GM12864 (cell line): ENCODE results near the gene MIER2.

Experiments
- DNase-seq: peaks from one replicate; pipeline ENCODE4 v3.0.0-alpha.2; 2011; ENCODE audit warnings: low read depth
- H3K4me3 ChIP-seq: 2 replicates; pipeline ENCODE4 v1.5.1; 2011; ENCODE audit warnings: mild to moderate bottlenecking, low read depth, low read length, control low read depth
- TF ChIP-seq, protein P1 (sequence below): IDR thresholded peaks from 2 replicates; pipeline ENCODE4 v1.5.1; 2011; ENCODE audit warnings: low read depth, mild to moderate bottlenecking, moderate library complexity, low read length, control low read depth, inconsistent platforms; ENCODE audit errors: missing control alignments

MIER2 gene

GRCh38 chr19:281156-281853, 63.3 kb downstream of the MIER2 start:
- TF ChIP-seq, protein P1, sequence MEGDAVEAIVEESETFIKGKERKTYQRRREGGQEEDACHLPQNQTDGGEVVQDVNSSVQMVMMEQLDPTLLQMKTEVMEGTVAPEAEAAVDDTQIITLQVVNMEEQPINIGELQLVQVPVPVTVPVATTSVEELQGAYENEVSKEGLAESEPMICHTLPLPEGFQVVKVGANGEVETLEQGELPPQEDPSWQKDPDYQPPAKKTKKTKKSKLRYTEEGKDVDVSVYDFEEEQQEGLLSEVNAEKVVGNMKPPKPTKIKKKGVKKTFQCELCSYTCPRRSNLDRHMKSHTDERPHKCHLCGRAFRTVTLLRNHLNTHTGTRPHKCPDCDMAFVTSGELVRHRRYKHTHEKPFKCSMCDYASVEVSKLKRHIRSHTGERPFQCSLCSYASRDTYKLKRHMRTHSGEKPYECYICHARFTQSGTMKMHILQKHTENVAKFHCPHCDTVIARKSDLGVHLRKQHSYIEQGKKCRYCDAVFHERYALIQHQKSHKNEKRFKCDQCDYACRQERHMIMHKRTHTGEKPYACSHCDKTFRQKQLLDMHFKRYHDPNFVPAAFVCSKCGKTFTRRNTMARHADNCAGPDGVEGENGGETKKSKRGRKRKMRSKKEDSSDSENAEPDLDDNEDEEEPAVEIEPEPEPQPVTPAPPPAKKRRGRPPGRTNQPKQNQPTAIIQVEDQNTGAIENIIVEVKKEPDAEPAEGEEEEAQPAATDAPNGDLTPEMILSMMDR = no peak
- no peak overlapping the region for H3K4me3 ChIP-seq
- DNase-seq = no peak

GRCh38 chr19:280541-281009, 64.0 kb downstream of the MIER2 start:
- DNase-seq = no peak

GRCh38 chr19:279656-280055, 64.9 kb downstream of the MIER2 start:
- no peak overlapping the region for H3K4me3 ChIP-seq
- TF ChIP-seq, protein P1 = no peak
- DNase-seq = no peak

More at GRCh38 chr19:280541-281009, 64.0 kb downstream of the MIER2 start:
- no peak overlapping the region for H3K4me3 ChIP-seq
- TF ChIP-seq, protein P1 = no peak

GRCh38 chr19:279231-279630, 65.4 kb downstream of the MIER2 start:
- TF ChIP-seq, protein P1 = no peak
- no peak overlapping the region for H3K4me3 ChIP-seq
- no peak for DNase-seq

DNA sequence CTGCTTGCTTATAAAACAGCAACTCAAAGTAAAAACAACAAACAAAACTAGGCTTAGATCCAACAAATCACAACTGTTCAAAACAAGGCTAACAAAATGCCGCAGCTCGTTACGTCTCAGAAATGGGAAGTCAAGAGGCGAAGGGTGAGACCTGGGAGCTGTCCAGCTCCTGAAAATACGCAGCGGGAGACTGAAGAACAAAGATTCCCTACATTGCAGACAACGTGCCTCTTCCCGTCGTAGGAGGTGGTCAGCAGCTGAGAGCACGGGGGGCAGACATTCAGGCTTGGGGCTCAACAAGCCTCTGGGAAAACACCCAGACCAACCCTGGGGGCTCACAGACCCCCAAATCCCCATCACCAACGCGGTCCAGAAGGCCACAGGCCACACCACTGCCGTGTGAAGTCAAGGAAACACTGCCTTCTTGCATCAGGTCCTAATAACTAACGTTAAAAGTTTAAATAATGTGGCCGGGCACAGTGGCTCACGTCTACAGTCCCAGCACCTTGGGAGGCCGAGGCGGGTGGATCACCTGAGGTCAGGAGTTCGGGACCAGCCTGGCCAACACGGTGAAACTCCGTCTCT, 66.9 kb downstream of the MIER2 start:
- H3K4me3 ChIP-seq = no peak overlapping the region
- TF ChIP-seq, protein P1 = no peak
- no peak for DNase-seq

- no peak for DNase-seq
- H3K4me3 ChIP-seq = no peak overlapping the region
- TF ChIP-seq, protein P1 = no peak
Measured at GRCh38 chr19:277131-277530, 67.5 kb downstream of the MIER2 start.

DNA sequence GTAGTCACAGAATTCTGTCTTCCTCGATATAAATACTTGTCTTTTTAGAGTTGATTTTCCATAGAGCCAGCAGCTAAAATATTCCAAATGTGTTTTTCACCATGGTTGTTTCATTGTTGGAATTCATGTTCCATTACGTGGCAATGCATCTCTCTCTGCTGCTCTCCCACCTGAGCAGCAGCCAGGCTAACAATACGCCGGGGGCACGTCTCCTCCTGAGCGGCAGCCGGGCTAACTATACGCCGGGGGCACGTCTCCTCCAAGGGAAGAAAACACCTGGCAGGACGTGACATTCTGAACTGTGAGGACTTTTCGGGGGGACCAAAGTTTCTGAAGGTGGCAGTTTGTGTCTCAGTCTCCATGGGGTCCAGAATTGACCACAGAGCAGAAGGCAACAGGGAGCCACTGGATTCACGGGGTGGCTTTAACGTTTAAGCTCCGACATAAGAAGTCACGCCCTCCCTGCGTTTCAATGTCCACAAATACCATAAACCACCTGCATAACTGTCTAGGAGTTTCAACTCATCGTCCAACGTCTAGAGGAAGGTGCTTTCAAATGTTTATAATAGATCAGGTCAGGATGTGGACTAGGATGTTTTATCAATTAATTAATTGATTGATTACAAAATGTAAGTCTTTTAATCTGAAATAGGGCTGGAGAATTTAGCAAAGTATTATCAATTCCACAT, 68.5 kb downstream of the MIER2 start:
- TF ChIP-seq, protein P1 = no peak
- DNase-seq = no peak
- no peak overlapping the region for H3K4me3 ChIP-seq
